DOHH2 (cell line): Measurements from ENCODE around the gene CARM1.
"Not testable (repeated sequence)": the region's sequence is repeated elsewhere in the genome, so short reads cannot be mapped to it uniquely, and the experiment has no call there.

ENCODE experiments used
- H3F3A ChIP-seq: fragments of 200-600 bp; sonication (generic), shearing (Covaris generic); 2 replicates; pipeline ENCODE4 v1.6.0; 2016; ENCODE audit warnings: antibody characterized with exemption, mild to moderate bottlenecking; ENCODE audit not compliant: control insufficient read depth, insufficient read depth
- H3K27ac ChIP-seq: fragments of 200-600 bp; sonication (generic); 2 replicates; pipeline ENCODE4 v1.5.1; 2014; ENCODE audit warnings: low read depth, mild to moderate bottlenecking, low read length, moderate library complexity
- H3K27me3 ChIP-seq: fragments of 200-600 bp; sonication (generic); 2 replicates; pipeline ENCODE4 v1.6.1; 2014; ENCODE audit warnings: mild to moderate bottlenecking, low read length, mixed read lengths; ENCODE audit not compliant: control insufficient read depth
- H3K36me3 ChIP-seq: fragments of 200-600 bp; sonication (generic); 2 replicates; pipeline ENCODE4 v1.6.1; 2014; ENCODE audit warnings: mild to moderate bottlenecking, low read length, moderate library complexity, mixed read lengths; ENCODE audit not compliant: control insufficient read depth
- H3K4me1 ChIP-seq: fragments of 200-600 bp; sonication (generic); 2 replicates; pipeline ENCODE4 v1.6.1; 2014; ENCODE audit warnings: mild to moderate bottlenecking, low read length, mixed read lengths; ENCODE audit not compliant: control insufficient read depth
- H3K4me2 ChIP-seq: fragments of 200-600 bp; sonication (generic); 2 replicates; pipeline ENCODE4 v1.6.0; 2014; ENCODE audit warnings: mild to moderate bottlenecking, low read length, moderate library complexity
- H3K4me3 ChIP-seq: fragments of 200-600 bp; sonication (generic); 2 replicates; pipeline ENCODE4 v1.5.1; 2014; ENCODE audit warnings: mild to moderate bottlenecking, low read length, mixed read lengths
- H3K79me2 ChIP-seq: fragments of 200-600 bp; sonication (generic); 2 replicates; pipeline ENCODE4 v1.6.1; 2014; ENCODE audit warnings: mild to moderate bottlenecking, low read length, mixed read lengths; ENCODE audit not compliant: control insufficient read depth
- H3K9me2 ChIP-seq: fragments of 200-600 bp; sonication (generic); replicated peaks from 2 replicates; pipeline ENCODE4 v1.6.1; 2014; ENCODE audit warnings: mild to moderate bottlenecking, low read length, mixed read lengths; ENCODE audit not compliant: control insufficient read depth
- H3K9me3 ChIP-seq: fragments of 200-600 bp; sonication (generic); 2 replicates; pipeline ENCODE4 v1.6.1; 2014; ENCODE audit warnings: antibody characterized with exemption, low read length, mixed read lengths; ENCODE audit not compliant: control insufficient read depth, insufficient read depth
- H4K20me1 ChIP-seq: fragments of 200-600 bp; sonication (generic); 2 replicates; pipeline ENCODE4 v1.6.0; 2014; ENCODE audit warnings: low read depth, mild to moderate bottlenecking, antibody characterized with exemption, low read length, moderate library complexity; ENCODE audit not compliant: control insufficient read depth, insufficient read depth
- EZH2phosphoT487 ChIP-seq: fragments of 200-600 bp; sonication (generic); IDR thresholded peaks from 2 replicates; pipeline ENCODE4 v1.6.1; 2017; ENCODE audit warnings: borderline replicate concordance, mild to moderate bottlenecking, antibody characterized with exemption, low read length, moderate library complexity, mixed read lengths
- TF ChIP-seq, protein P1 (sequence below): fragments of 200-600 bp; sonication (generic); IDR thresholded peaks from one replicate; pipeline ENCODE4 v1.5.1; 2014; ENCODE audit warnings: antibody characterized with exemption, mild to moderate bottlenecking, low read depth, low read length; ENCODE audit not compliant: poor library complexity, severe bottlenecking

The CARM1 gene

DNA sequence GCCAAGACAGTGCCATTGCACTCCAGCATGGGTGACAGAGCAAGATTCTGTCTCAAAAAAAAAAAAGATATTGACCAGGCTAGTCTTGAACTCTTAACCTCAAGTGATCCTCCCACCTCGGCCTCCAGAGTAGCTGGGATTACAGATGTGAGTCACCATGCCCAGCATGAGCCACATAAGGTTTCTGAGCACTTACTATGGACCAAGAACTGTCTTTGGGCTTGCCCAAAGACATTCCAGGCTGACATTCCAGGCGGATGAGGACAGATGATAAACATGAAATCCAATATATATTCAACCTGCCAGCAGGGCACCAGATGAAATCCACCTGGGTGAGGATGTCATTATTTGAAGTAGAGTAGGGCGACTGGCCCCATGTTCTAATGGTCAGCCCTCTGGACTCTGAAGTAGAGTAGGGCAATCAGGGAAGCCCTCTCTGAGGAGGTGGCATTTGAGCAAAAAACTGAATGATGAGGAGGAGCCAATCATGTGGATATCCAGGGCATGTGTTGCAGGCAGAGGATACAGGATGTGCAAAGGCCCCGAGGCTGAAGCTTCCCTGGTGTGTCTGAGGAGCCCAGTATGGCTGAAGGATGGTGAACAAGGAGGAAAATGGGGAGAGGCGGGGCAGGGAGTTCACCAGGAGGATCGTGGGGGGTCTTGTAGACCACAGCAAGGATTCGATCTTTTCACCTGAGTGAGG lies 19.1 kb upstream of the CARM1 start:
- H3K36me3 ChIP-seq: no peaks in the 10 kb centered on the region
- peaks cover 4% of the 10 kb centered on the region; the same call in 1 of the 2 replicates for H3K27me3 ChIP-seq
- H3K27ac ChIP-seq: no peak overlapping the region
- H4K20me1 ChIP-seq: no peaks in the 10 kb centered on the region
- H3K79me2 ChIP-seq: no peaks in the 10 kb centered on the region
- peaks cover 8% of the 10 kb centered on the region for H3K4me1 ChIP-seq
- H3K4me2 ChIP-seq: no peak overlapping the region
- H3F3A ChIP-seq: no peaks in the 10 kb centered on the region
- no peaks in the 10 kb centered on the region for H3K9me3 ChIP-seq
- no peak overlapping the region for H3K4me3 ChIP-seq
- TF ChIP-seq, protein P1, sequence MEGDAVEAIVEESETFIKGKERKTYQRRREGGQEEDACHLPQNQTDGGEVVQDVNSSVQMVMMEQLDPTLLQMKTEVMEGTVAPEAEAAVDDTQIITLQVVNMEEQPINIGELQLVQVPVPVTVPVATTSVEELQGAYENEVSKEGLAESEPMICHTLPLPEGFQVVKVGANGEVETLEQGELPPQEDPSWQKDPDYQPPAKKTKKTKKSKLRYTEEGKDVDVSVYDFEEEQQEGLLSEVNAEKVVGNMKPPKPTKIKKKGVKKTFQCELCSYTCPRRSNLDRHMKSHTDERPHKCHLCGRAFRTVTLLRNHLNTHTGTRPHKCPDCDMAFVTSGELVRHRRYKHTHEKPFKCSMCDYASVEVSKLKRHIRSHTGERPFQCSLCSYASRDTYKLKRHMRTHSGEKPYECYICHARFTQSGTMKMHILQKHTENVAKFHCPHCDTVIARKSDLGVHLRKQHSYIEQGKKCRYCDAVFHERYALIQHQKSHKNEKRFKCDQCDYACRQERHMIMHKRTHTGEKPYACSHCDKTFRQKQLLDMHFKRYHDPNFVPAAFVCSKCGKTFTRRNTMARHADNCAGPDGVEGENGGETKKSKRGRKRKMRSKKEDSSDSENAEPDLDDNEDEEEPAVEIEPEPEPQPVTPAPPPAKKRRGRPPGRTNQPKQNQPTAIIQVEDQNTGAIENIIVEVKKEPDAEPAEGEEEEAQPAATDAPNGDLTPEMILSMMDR: no peak
- TF ChIP-seq EZH2phosphoT487: no peak
- H3K9me2 ChIP-seq: no peaks in the 10 kb centered on the region

DNA sequence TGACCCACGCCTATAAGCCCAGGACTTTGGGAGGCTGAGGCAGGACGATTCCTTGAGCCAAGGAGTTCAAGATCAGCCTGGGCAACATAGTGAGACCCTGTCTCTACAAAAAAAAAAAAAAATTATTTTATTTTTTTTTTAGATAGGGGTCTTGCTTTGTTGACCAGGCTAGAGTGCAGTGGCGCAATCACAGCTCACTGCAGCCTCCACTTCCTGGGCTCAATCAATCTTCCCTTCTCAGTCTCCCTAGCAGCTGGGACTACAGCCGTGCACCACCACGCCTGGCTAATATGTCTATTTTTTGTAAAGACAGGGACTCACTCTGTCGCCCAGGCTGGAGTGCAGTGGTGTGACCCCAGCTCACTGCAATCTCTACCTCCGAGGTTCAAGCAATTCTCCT lies 18.4 kb upstream of the CARM1 start:
- Histone ChIP-seq H3K4me2 (no peak overlapping the region), H3F3A (no peaks in the 10 kb centered on the region), H3K9me2 (no peaks in the 10 kb centered on the region), H3K27me3 (peaks cover 4% of the 10 kb centered on the region; the same call in 1 of the 2 replicates), H4K20me1 (no peaks in the 10 kb centered on the region), H3K27ac (no peak overlapping the region), H3K4me1 (peaks cover 8% of the 10 kb centered on the region), H3K9me3 (no peaks in the 10 kb centered on the region), H3K79me2 (no peaks in the 10 kb centered on the region), H3K4me3 (no peak overlapping the region), H3K36me3 (no peaks in the 10 kb centered on the region)
- TF ChIP-seq, protein P1: no peak
- TF ChIP-seq EZH2phosphoT487: no peak

DNA sequence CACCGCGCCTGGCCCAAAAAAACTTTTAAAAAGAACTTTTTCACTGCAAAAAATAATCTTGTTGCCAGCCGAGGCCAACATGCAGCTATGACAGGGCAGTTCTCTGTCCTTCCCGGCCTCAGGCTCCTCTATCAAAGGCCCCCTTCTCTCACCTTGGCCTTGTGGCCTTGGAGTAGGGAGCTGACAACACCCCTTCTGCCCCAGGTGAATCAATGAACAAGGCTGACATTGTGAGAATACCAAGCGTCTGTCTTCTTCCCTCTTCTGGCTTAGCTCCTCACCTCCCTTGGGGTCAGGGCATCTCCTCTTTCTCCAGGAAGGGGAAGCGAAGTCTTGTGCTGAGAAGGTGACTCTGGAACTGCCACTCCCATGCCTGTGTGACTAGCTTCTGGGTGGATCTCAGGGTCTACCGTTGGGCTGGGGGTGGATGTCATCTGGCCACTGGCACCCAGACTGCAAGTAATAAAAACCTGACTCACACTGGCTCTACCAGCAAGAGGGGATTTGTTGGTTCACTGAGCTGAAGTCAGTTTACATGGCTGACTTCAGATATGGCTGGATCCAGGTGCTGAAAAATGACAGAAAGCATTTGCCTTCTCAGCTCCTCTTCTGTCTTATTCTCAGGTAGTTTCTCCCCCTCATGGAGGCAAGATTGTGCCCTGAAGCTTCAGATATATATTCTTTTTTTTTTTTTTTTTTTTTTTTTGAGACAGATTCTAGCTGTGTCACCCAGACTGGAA lies 16.8 kb upstream of the CARM1 start:
- Histone ChIP-seq H3K27ac (no peak overlapping the region), H3K4me2 (no peak overlapping the region), H3K36me3 (no peaks in the 10 kb centered on the region), H3K9me3 (no peaks in the 10 kb centered on the region), H3K4me1 (0 out of 2 replicates have a peak, but pooled peaks cover 3% of the 10 kb centered on the region), H4K20me1 (no peaks in the 10 kb centered on the region), H3K9me2 (no peaks in the 10 kb centered on the region), H3K27me3 (no peaks in the 10 kb centered on the region), H3K4me3 (no peak overlapping the region), H3K79me2 (no peaks in the 10 kb centered on the region), H3F3A (no peaks in the 10 kb centered on the region)
- TF ChIP-seq EZH2phosphoT487: no peak

DNA sequence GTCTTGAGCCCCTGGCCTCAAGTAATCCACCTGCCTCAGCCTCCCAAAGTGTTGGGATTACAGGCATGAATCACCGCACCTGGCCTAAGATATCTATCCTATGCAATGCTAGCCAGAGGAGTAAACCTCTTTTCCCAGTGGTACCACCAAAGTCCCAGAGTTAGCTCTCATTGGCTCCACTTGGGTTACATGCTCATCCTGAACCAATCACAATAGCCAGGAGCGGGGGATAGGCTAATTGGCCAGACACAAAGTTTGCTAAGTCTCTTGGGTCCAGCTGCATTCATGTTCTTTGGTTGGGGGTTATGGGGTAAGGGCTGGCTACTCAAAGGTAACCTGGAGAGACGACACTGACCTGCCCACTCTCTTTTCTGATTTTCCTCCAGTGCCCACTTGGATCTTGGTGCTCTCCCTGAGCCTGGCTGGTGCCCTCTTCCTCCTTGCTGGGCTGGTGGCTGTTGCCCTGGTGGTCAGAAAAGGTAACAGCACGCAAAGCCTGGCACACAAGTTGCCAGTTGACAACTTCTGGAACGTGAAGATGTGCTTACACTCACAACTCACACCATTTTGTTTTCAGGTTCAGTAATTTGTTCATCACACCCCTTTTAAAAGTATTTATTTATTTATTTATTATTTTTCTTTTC lies 15.4 kb upstream of the CARM1 start:
- no peaks in the 10 kb centered on the region for H3K9me2 ChIP-seq
- no peak overlapping the region for H3K4me2 ChIP-seq
- H3K9me3 ChIP-seq: no peaks in the 10 kb centered on the region
- H4K20me1 ChIP-seq: no peaks in the 10 kb centered on the region
- no peak overlapping the region for H3K27ac ChIP-seq
- no peaks in the 10 kb centered on the region for H3F3A ChIP-seq
- no peaks in the 10 kb centered on the region for H3K79me2 ChIP-seq
- no peaks in the 10 kb centered on the region for H3K36me3 ChIP-seq
- TF ChIP-seq EZH2phosphoT487: no peak
- TF ChIP-seq, protein P1: peak; percentile 76
- H3K4me1 ChIP-seq: 0 out of 2 replicates have a peak, but pooled peaks cover 3% of the 10 kb centered on the region
- H3K4me3 ChIP-seq: no peak overlapping the region
- no peaks in the 10 kb centered on the region for H3K27me3 ChIP-seq

DNA sequence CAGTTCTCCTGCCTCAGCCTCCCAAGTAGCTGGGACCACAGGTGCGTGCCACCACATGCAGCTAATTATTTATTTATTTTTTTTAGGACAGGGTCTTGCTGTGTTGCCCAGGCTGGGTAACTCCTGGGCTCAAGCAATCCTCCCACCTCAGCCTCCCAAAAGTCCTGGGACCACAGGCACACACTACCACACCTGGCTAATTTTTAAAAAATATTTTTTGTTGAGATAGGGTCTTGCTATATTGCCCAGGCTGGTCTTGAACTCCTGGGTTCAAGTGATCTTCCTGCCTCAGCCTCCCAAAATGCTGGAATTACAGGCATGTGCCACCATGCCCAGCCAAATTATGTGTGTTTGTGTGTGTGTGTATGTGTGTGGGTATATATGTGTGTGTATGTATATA lies 14.5 kb upstream of the CARM1 start:
- not testable (repeated sequence) for H3K9me2 ChIP-seq, H3K79me2 ChIP-seq, H3K4me3 ChIP-seq, H3K36me3 ChIP-seq, H3K27ac ChIP-seq, H3F3A ChIP-seq, H3K4me2 ChIP-seq, H3K27me3 ChIP-seq, H3K4me1 ChIP-seq, H3K9me3 ChIP-seq, H4K20me1 ChIP-seq
